Testis (tissue), 3 donors: ENCODE data around the gene CLCN3. TPM values are rescaled to one million over a fixed set of nuclear protein-coding genes. Genes with fewer than 3 reads are reported as not detected.

Experiments used
- DNase-seq: peaks from one replicate; pipeline ENCODE4 v3.0.0-alpha.2; 2019
- H3K27ac ChIP-seq, 2 donors: fragments of 200-600 bp; sonication (generic); one replicate each; pipeline ENCODE4 v1.5.1; 2019
- H3K27me3 ChIP-seq: fragments of 200-600 bp; sonication (generic); one replicate; pipeline ENCODE4 v1.5.1; 2019
- H3K36me3 ChIP-seq: fragments of 200-600 bp; sonication (generic); one replicate; pipeline ENCODE4 v1.5.1; 2017; ENCODE audit warnings: low read depth; ENCODE audit errors: missing control alignments
- H3K4me1 ChIP-seq: fragments of 200-600 bp; sonication (generic); one replicate; pipeline ENCODE4 v1.5.1; 2019
- H3K4me3 ChIP-seq, 2 donors: fragments of 200-600 bp; sonication (generic); one replicate each; pipeline ENCODE4 v1.5.1; 2017 to 2019
- H3K9me3 ChIP-seq: fragments of 200-600 bp; sonication (generic); one replicate; pipeline ENCODE4 v1.5.1; 2017
- POLR2A ChIP-seq: fragments of 450-650 bp; IDR thresholded peaks from one replicate; pipeline ENCODE4 v1.6.1; 2017; ENCODE audit warnings: antibody characterized with exemption, mild to moderate bottlenecking, moderate library complexity
- WGBS, 2 donors: methylation state at CpG; one replicate each; pipeline ENCODE4 v1.1.5; 2018; 5-methylcytosine and 5-hydroxymethylcytosine counted together
- intact Hi-C: fragments of 100-400 bp; cut with DNase I; formaldehyde crosslinking; loops from one replicate; pipeline ENCODE4 v1.15.1; 2023; ENCODE audit warnings: low total_unique reads
- polyA plus RNA-seq: library from polyadenylated mRNA; stranded (reverse); fragments of 350-450 nt; fragmentation: Illumina TruSeq; extraction: RNeasy Lipid Tissue Mini Kit (QIAGEN cat#74804); gene quantifications from one replicate; pipeline ENCODE4 v1.2.3, GENCODE V29; 2014; ENCODE audit warnings: low read depth, low replicate concordance; ENCODE audit not compliant: insufficient read depth
- total RNA-seq, 2 donors: library from RNA; depleted of rRNA; stranded (reverse); fragments of >200 nt; gene quantifications; one replicate each; pipeline ENCODE4 v1.2.3, GENCODE V29; 2016
- TF ChIP-seq, protein P1 (sequence below), 3 experiments: fragments of 450-650 bp in 2 of 3; fragments of 200-600 bp in 1 of 3; sonication (generic) in 1 of 3; IDR thresholded peaks; one replicate each; pipeline ENCODE4 v1.5.1; 2016 to 2019; ENCODE audit warnings: antibody characterized with exemption in 3 of 3, mild to moderate bottlenecking in 2 of 3, moderate library complexity in 1 of 3

Gene CLCN3
- total and polyA plus RNA-seq, 3 donors from 2014 or later: 63.0 to 97.4 (median 89.2) TPM

DNA sequence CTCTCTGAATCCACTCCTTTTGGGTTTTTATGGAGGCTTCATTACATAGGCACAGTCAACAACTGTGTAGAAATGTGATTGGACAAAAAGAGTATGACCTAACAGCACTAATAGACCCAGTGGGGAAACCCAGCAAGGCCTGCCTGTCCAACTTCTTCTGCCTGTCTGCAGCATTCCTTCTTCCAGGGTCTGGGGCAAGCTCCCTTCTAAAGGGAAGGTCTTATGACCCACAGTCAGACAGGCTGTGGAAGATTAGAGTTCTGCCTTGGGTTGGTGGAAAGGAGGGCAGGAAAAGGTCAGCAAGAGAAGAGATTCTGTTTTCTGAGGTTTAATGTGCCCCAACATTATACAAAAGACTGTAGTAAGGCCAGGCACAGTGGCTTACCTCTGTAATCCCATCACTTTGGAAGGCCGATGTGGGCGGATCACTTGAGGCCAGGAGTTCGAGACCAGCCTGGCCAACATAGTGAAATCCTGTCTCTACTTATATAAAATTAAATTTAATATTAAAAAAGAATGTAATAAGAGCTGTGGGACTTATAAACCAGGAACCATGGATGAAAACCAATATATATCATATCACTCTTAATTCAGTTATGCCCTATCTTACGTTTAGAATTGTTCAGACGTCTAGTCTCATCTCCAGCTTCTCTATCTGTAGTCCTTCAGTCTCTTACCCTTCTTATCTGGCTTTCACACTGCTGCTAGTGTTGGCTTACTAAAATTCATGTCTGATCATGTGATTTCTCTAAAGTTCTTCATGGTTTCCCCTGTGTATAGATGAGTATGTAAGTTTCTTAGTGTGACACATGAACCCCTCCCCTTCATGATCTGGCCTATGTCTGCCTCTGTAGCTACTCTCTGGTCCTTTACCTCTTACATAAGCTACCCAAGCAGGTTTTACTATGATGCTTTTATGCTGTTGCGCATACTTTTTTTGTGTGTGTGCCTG is 6.2 kb downstream of the CLCN3 start:
- no peak for DNase-seq
- intact Hi-C loops: no loop called here
- 90% methylated on average over 6 of the region's 6 CpGs for WGBS, 2 donors
- H3K4me3 ChIP-seq: no peak overlapping the region
- TF ChIP-seq, protein P1, sequence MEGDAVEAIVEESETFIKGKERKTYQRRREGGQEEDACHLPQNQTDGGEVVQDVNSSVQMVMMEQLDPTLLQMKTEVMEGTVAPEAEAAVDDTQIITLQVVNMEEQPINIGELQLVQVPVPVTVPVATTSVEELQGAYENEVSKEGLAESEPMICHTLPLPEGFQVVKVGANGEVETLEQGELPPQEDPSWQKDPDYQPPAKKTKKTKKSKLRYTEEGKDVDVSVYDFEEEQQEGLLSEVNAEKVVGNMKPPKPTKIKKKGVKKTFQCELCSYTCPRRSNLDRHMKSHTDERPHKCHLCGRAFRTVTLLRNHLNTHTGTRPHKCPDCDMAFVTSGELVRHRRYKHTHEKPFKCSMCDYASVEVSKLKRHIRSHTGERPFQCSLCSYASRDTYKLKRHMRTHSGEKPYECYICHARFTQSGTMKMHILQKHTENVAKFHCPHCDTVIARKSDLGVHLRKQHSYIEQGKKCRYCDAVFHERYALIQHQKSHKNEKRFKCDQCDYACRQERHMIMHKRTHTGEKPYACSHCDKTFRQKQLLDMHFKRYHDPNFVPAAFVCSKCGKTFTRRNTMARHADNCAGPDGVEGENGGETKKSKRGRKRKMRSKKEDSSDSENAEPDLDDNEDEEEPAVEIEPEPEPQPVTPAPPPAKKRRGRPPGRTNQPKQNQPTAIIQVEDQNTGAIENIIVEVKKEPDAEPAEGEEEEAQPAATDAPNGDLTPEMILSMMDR (IDR thresholded peaks at IDR 0.05): no peak
- no peak for TF ChIP-seq POLR2A
- no peaks in the 10 kb centered on the region for H3K36me3 ChIP-seq
- no peaks in the 10 kb centered on the region for H3K27me3 ChIP-seq
- no peaks in the 10 kb centered on the region for H3K9me3 ChIP-seq
- no peaks in the 10 kb centered on the region for H3K4me1 ChIP-seq
- H3K27ac ChIP-seq: no peak overlapping the region

DNA sequence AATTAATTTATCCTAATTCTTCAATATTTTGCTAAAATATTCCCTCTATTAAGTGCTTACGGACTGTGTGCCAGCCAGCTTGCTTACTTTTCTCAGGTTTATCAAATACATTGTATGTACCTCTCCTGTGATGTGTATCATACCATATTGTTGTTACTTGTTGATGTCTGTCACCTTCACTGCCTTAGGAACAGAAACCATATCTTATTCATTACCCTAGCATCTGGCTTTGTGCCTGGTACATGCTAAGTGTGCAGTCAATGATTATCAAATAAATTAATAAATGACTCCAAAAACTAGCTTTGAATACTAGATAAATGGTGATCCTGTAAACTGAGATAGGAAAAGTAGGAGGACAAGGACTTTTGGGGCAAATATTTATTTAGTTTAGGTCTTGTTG is 6.9 kb downstream of the CLCN3 start:
- H3K27me3 ChIP-seq: no peaks in the 10 kb centered on the region
- TF ChIP-seq, protein P1 (IDR thresholded peaks at IDR 0.05): no peak
- no peak for TF ChIP-seq POLR2A
- H3K4me3 ChIP-seq: no peak overlapping the region
- intact Hi-C loops: no loop called here
- no peak overlapping the region for H3K27ac ChIP-seq
- no peaks in the 10 kb centered on the region for H3K4me1 ChIP-seq
- WGBS, 2 donors: 91 to 96% methylated on average over 1 of the region's 1 CpG
- H3K36me3 ChIP-seq: no peaks in the 10 kb centered on the region
- DNase-seq: no peak
- H3K9me3 ChIP-seq: no peaks in the 10 kb centered on the region

DNA sequence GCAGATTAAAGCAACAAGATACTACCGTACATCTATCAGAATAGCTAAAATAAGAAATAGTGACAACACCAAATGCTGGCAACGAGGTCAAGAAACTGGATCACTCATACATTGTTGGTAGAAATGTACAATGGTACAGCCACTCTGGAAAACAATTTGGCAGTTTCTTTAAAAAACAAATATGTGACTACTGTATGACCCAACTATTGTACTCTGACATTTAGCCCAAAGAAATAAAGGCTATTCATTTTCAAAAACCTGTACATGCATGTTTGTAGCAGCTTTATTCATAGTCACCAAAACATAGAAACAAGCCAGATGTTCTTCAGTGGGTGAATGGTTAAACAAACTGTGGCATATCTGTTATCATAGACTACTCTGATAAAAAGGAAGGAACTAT is 8.2 kb downstream of the CLCN3 start:
- Histone ChIP-seq H3K4me3 (no peak overlapping the region), H3K27ac (no peak overlapping the region), H3K36me3 (no peaks in the 10 kb centered on the region), H3K9me3 (no peaks in the 10 kb centered on the region), H3K27me3 (no peaks in the 10 kb centered on the region), H3K4me1 (no peaks in the 10 kb centered on the region)
- WGBS, 2 donors: 75 to 83% methylated on average over 2 of the region's 2 CpGs
- TF ChIP-seq, protein P1 (IDR thresholded peaks at IDR 0.05): no peak
- no peak for TF ChIP-seq POLR2A
- intact Hi-C loops: no loop called here
- no peak for DNase-seq

DNA sequence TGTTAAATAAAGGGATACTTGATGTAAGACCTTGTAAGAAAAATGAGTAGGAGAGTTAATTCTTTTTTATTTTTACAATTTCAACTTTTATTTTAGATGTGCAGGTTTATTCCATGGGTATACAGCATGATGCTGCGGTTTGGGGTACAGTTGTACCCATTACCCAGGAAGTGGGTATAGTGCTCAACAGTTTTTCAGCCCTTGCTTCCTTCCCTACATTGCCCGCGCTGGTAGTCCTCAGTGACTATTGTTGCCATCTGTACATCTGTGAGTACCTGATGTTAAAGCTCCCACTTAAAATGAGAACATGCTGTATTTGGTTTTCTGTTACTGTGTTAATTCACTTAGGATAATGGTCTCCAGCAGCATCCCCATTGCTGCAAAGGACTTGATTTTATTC is 9.7 kb downstream of the CLCN3 start:
- intact Hi-C loops: no loop called here
- H3K27ac ChIP-seq: no peak overlapping the region
- H3K4me1 ChIP-seq: no peaks in the 10 kb centered on the region
- H3K27me3 ChIP-seq: no peaks in the 10 kb centered on the region
- DNase-seq: no peak
- TF ChIP-seq POLR2A: no peak
- TF ChIP-seq, protein P1 (IDR thresholded peaks at IDR 0.05): no peak
- 86 to 97% methylated on average over 3 of the region's 3 CpGs for WGBS, 2 donors
- H3K36me3 ChIP-seq: no peaks in the 10 kb centered on the region
- no peaks in the 10 kb centered on the region for H3K9me3 ChIP-seq
- no peak overlapping the region for H3K4me3 ChIP-seq
